Loucy (cell line): Measurements from ENCODE around the gene RUNDC3A.

ENCODE experiments used
- EZH2phosphoT487 ChIP-seq: fragments of 200-600 bp; IDR thresholded peaks from 2 replicates; pipeline ENCODE4 v1.6.1; 2018; ENCODE audit warnings: antibody characterized with exemption, mild to moderate bottlenecking, moderate library complexity, borderline replicate concordance
- TF ChIP-seq, protein P1 (sequence below): fragments of 200-600 bp; sonication (generic); conservative IDR thresholded peaks from 2 replicates; pipeline ENCODE4 v1.5.1; 2014; ENCODE audit warnings: mild to moderate bottlenecking, antibody characterized with exemption, low read length

DNA sequence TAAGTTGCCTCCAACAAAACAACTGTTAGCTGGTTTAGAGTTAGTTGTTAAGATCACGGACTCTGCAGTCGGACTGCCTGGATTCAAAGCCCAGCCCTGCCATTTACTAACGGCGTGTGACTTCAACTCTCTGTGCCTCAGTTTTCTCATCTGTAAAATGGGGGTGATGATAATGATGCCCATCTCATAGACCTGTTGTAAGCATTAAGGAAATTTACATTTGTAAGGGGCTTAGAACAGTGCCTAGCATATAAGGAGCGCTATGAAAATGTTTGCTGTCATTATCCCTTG lies 41.3 kb upstream of the RUNDC3A start:
- TF ChIP-seq, protein P1, sequence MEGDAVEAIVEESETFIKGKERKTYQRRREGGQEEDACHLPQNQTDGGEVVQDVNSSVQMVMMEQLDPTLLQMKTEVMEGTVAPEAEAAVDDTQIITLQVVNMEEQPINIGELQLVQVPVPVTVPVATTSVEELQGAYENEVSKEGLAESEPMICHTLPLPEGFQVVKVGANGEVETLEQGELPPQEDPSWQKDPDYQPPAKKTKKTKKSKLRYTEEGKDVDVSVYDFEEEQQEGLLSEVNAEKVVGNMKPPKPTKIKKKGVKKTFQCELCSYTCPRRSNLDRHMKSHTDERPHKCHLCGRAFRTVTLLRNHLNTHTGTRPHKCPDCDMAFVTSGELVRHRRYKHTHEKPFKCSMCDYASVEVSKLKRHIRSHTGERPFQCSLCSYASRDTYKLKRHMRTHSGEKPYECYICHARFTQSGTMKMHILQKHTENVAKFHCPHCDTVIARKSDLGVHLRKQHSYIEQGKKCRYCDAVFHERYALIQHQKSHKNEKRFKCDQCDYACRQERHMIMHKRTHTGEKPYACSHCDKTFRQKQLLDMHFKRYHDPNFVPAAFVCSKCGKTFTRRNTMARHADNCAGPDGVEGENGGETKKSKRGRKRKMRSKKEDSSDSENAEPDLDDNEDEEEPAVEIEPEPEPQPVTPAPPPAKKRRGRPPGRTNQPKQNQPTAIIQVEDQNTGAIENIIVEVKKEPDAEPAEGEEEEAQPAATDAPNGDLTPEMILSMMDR, result no peak
- TF ChIP-seq EZH2phosphoT487, result no peak
